HG03196 (cell line): ENCODE results near the gene EGR4.
"Not testable (repeated sequence)": the region's sequence is repeated elsewhere in the genome, so short reads cannot be mapped to it uniquely, and the experiment has no call there.

Experiments
- ATAC-seq: cut with Tn5 transposase; IDR thresholded peaks from one replicate; pipeline ENCODE4 v1.9.1; 2021; ENCODE audit not compliant: unreplicated experiment

The EGR4 gene

GRCh38 chr2:73264332-73264606 is 29.1 kb downstream of the EGR4 start:
- ATAC-seq, result no peak

GRCh38 chr2:73263540-73264331 is 29.6 kb downstream of the EGR4 start:
- ATAC-seq, result no peak

- not testable (repeated sequence) for ATAC-seq
Observed at GRCh38 chr2:73262691-73263429, 30.5 kb downstream of the EGR4 start.

- no peak for ATAC-seq
Observed at GRCh38 chr2:73262108-73262651, 31.2 kb downstream of the EGR4 start.

GRCh38 chr2:73260338-73260984 is 32.9 kb downstream of the EGR4 start:
- no peak for ATAC-seq

GRCh38 chr2:73259704-73260337 is 33.5 kb downstream of the EGR4 start:
- ATAC-seq, result no peak

- ATAC-seq, result no peak
Observed at GRCh38 chr2:73259276-73259675, 34.1 kb downstream of the EGR4 start.

GRCh38 chr2:73258913-73259215 is 34.5 kb downstream of the EGR4 start:
- no peak for ATAC-seq

- ATAC-seq, result no peak
Observed at GRCh38 chr2:73258186-73258912, 35.0 kb downstream of the EGR4 start.

GRCh38 chr2:73257425-73258125 is 35.8 kb downstream of the EGR4 start:
- ATAC-seq, result no peak

GRCh38 chr2:73257021-73257420 is 36.3 kb downstream of the EGR4 start:
- ATAC-seq, result no peak

- no peak for ATAC-seq
Observed at GRCh38 chr2:73256618-73256922, 36.8 kb downstream of the EGR4 start.

GRCh38 chr2:73255907-73256617 is 37.3 kb downstream of the EGR4 start:
- ATAC-seq, result no peak

- ATAC-seq, result no peak
Observed at GRCh38 chr2:73255007-73255644, 38.2 kb downstream of the EGR4 start.

GRCh38 chr2:73254343-73255006 is 38.9 kb downstream of the EGR4 start:
- no peak for ATAC-seq

GRCh38 chr2:73253901-73254300 is 39.4 kb downstream of the EGR4 start:
- ATAC-seq, result no peak

- ATAC-seq, result no peak
Observed at GRCh38 chr2:73253400-73253799, 39.9 kb downstream of the EGR4 start.

GRCh38 chr2:73252238-73253027 is 40.9 kb downstream of the EGR4 start:
- no peak for ATAC-seq
